ENCODE data around the gene RAB9B. TPM values are rescaled to one million over a fixed set of nuclear protein-coding genes. Genes with fewer than 3 reads are reported as not detected.

The RAB9B gene
- total RNA-seq, 1 experiment from 2014 or later: 0.31 TPM

GRCh38 chrX:103791228-103791627 lies 40.8 kb downstream of the RAB9B start:
- Histone ChIP-seq H4K20me1 (ENCODE audit: control insufficient read depth, insufficient read depth, insufficient read length) (no peaks in the 10 kb centered on the region), H3K23ac (ENCODE audit: insufficient read length, low read depth, low read length) (no peak overlapping the region), H3K9me3 (ENCODE audit: control insufficient read depth, low read depth, low read length) (no peaks in the 10 kb centered on the region), H3K27ac (ENCODE audit: insufficient read length, low read depth, low read length) (no peak overlapping the region), H4K8ac (replicated peaks; ENCODE audit: insufficient read length, low read depth, low read length) (no peak overlapping the region), H4K5ac (ENCODE audit: insufficient read length, low read depth, low read length) (no peak overlapping the region), H2BK12ac (ENCODE audit: insufficient read length, low read depth, low read length) (no peak overlapping the region), H3K27me3 (ENCODE audit: insufficient read depth, low read length) (no peaks in the 10 kb centered on the region), H2BK120ac (ENCODE audit: low read depth, low read length, poor library complexity, severe bottlenecking) (no peak overlapping the region), H3K4ac (ENCODE audit: low read depth, low read length) (no peak overlapping the region), H4K91ac (ENCODE audit: insufficient read length, low read depth, low read length) (no peak overlapping the region), H2BK15ac (ENCODE audit: low read depth, low read length) (no peak overlapping the region), H2BK5ac (ENCODE audit: insufficient read length, low read length) (no peak overlapping the region), H3K18ac (ENCODE audit: insufficient read length, low read depth, low read length) (no peak overlapping the region), H3K79me1 (ENCODE audit: insufficient read depth, low read depth, low read length, poor library complexity, severe bottlenecking) (no peaks in the 10 kb centered on the region), H3K79me2 (ENCODE audit: insufficient read depth, low read length) (no peaks in the 10 kb centered on the region), H3K4me1 (ENCODE audit: insufficient read depth, low read length) (no peaks in the 10 kb centered on the region), H3T11ph (ENCODE audit: low read length) (no peak overlapping the region), H3K56ac (ENCODE audit: insufficient read length, low read depth, low read length) (no peak overlapping the region), H2AK5ac (ENCODE audit: insufficient read length, low read length) (no peak overlapping the region), H3K14ac (ENCODE audit: insufficient read depth, low read length) (no peak overlapping the region), H2BK20ac (ENCODE audit: low read depth, low read length, poor library complexity, severe bottlenecking) (no peak overlapping the region), H3K23me2 (ENCODE audit: insufficient read length, low read depth, low read length, poor library complexity, severe bottlenecking) (no peaks in the 10 kb centered on the region), H3K4me2 (ENCODE audit: insufficient read depth, insufficient read length, low read length) (no peak overlapping the region), H2AFZ (ENCODE audit: low read length) (no peak overlapping the region), H3K9ac (ENCODE audit: extremely low read depth, insufficient read length, low read length) (no peak overlapping the region)
- Mint-ChIP-seq H3K9me3 (peaks cover 0 to 21% of the 10 kb centered on the region in 2 experiments; a peak in 2 of 5 replicates), H3K4me3 (no peak overlapping the region), H3K36me3 (ENCODE audit: insufficient read depth in 1 of 3, low read depth in 3 of 3) (peaks cover 33 to 60% (median 48%) of the 10 kb centered on the region in 3 experiments; a peak in 6 of 7 replicates), H3K27me3 (ENCODE audit: low read depth) (no peaks in the 10 kb centered on the region), H3K4me1 (peaks cover 0 to 4% of the 10 kb centered on the region in 2 experiments; a peak in 2 of 4 replicates), H3K27ac (no peak overlapping the region)
- no peak for TF ChIP-seq CTCF (conservative IDR thresholded peaks at IDR 0.05)
- WGBS (ENCODE audit: extremely low coverage, insufficient read length, low lambda C conversion rate): no CpG with 5 or more reads among the region's 4 CpGs
- no peak for DNase-seq
